ENCODE results near the gene TNFRSF13B.

Gene TNFRSF13B

DNA sequence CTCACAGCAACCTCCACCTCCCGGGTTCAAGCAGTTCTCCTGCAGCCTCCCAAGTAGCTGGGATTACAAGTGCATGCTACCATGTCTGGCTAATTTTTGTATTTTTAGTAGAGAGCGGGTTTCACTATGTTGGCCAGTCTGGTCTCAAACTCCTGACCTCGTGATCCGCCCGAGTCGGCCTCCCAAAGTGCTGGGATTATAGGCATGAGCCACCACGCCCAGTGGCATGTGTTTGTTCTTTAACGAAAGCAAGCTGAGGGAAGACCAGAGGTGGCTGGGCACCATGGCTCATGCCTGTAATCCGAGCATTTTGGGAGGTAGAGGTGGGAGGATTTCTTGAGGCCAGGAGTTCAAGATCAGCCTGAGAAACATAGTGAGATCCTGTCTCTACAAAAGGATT lies 18.1 kb downstream of the TNFRSF13B start:
- no peak for DNase-seq

DNA sequence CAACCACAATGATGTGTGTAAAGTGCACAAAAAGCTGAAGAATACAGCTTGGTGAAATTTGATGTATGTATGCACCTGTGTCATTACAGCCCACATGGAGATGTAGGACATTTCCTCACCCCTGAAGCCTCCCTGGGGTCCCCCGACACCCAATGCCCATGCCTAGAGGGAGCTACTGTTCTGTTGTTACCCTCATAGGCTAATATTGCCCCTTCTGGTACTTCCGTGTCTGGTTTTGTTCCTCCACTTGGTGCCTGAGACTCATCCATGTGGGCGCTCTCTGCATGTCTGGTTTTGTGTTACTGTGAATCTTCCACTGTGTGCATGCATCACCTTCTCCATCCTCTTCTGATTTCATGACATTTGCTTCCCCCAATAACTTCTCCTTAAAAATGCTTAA lies 18.6 kb downstream of the TNFRSF13B start:
- DNase-seq: no peak

DNA sequence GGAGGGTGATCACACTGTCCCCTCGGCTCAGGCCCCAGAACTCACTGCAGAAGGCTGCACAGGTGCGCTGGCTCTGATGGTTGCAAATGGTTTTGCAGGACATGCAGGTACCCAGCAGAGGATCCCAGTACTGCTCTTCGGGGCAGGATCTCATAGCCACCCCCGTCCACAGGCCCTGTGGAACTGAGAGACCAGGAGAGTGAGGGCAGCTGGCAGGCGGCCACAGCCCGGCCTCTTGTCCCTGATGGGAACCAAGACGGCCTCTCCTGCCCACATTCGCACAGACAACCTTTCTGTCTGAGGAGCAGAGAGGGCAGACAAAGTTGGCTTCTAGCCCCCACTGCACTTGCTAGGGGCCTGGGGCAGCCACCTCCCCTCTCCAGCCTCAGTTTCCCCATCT lies 19.5 kb downstream of the TNFRSF13B start:
- DNase-seq: no peak

DNA sequence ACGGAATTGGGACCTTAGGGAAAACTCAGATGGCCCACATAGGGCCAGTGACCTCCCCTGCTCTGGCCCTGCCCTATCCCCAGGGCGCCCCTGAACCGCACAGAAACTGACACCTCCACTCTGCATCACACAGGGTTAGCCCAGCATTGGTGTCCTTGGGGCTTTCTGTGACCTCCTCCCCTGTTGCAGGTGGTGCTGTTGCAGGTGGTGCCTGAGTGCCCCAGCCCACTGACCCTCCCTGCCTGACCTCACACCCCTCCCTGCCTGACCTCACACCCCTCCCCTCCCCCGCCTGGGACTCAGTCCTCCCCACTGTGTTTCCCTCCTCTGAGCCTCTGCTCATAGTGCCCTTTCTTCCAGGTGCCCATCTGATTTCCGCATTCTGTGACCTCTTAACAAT lies 21.4 kb downstream of the TNFRSF13B start:
- DNase-seq: no peak

DNA sequence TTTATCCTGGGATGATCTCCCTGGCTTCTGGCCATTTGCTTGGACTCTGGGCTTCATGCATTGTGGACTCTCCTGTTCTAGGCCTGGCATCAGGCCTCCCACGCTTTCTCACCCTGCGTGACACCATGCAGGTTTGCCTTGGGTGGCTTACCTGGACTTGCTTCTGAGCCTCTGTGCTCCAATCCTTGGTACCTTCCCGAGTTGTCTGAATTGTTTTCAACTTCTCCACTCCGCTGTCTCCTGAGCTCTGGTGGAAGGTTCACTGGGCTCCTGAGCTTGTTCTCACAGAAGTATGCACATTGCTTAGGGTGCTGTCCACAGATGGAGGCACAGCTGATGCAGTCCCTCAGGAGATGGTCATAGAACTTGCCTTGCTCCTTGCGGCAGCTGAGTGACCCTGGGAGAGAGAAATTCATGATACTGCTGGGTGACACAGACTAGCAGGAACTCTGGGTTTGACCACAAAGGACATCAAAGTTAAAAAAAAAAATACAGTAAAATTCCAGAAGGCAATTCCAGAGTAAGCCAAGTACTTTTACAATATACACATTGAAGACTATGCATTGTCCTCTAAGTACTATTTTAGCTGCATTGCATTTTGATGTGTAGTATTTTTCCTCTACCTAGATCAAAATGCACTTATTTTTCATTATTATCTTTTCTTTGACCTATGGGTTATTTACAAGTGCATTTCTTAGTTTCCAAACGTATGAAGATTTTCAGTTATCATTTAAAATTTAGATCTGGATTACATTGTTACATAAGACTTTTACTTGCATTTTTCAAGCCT lies 23.1 kb downstream of the TNFRSF13B start:
- DNase-seq: no peak

DNA sequence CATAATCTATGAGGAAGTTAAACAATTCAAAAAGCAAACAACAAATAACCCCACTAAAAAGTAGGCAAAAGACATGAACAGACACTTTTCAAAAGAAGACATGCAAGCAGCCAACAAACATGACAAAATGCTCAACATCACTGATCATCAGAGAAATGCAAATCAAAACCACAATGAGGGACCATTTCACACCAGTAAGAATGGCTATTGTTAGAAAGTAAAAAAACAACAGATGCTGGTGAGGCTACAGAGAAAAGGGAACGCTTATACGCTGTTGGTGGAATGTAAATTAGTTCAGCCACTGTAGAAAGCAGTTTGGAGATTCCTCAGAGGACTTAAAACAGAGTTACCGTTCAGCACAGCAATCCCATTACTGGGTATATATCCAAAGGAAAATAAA lies 24.4 kb downstream of the TNFRSF13B start:
- peak; percentile 72 for DNase-seq

DNA sequence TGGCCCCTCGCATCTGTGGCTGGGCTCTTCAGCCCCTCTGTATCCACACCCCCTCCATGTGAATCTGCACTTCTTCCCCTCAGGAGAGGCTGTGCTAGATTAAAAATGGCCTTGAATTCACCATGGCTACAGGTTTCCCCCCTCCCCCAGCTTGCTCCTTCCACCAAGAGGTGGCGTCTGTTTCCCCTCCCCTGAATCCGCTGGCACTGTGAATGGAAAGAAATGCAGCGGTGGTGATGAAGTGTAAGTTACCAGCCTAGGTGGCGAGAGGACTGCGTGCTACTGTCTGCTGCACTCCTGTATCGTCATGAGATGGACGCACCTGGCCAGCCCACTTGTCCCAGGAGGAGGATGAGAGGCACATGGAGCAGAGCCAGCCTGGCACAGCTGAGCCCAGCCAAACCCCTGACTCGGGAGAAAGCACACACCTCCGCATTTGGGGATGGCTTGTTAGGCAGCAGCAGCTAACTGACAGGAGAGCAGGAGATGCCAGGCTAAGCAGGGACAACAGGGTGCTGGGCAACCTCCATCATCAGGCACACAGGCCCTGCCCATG lies 26.2 kb downstream of the TNFRSF13B start:
- DNase-seq: no peak

DNA sequence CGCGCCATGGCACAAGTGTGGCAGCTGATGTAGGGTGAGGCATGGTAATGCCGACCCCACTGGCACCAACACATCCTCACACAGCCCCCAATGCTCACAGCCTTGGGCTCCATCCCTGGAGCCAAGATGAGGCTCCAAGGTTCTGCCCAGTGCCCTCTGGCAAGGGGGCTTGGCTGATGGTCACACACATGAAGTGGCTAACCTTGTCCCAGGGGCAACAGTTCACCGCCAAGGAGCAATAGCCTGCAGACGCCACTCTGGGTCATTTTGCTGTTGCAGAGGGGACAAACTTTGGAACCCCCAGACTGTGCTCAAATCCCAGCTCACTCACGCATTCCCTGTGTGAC lies 26.8 kb downstream of the TNFRSF13B start:
- DNase-seq: no peak

DNA sequence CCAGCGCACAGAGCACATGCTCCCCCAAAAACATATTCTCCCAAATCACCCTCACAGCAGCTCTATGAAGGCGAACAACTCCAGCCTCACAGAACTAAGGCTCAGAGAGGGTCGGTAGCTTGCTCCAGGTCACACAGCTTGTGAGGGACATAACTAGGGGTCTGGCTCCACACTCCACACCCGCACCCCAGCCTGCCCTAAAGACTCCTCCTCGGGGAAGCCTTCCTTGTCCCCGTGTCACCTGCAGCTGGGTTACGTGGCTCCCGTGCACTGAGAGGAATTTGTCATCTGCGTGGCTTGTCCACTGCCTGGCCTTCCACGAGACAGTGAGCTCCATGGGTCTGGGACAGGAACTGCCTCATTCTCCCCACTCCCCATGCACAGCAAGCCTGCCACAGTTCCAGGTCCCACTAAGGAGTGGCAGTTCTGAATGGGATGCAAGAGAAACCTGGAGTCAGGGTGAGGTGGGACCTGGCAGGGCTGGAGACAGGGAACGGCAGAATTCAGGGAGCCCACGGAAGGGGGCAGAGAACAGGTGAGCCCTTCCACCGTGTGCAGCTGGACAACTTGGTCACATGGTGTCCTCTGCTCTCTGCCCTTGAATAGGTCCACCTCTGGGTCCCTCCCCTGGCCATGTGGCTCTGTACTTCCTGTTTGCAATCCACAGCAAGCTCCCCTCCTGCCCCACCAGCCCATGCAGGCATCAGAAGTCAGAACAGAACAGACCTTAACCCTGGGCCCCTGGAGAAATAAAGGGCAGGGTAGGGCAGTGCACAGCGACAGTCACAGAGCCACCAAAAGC lies 27.4 kb downstream of the TNFRSF13B start:
- DNase-seq: no peak

DNA sequence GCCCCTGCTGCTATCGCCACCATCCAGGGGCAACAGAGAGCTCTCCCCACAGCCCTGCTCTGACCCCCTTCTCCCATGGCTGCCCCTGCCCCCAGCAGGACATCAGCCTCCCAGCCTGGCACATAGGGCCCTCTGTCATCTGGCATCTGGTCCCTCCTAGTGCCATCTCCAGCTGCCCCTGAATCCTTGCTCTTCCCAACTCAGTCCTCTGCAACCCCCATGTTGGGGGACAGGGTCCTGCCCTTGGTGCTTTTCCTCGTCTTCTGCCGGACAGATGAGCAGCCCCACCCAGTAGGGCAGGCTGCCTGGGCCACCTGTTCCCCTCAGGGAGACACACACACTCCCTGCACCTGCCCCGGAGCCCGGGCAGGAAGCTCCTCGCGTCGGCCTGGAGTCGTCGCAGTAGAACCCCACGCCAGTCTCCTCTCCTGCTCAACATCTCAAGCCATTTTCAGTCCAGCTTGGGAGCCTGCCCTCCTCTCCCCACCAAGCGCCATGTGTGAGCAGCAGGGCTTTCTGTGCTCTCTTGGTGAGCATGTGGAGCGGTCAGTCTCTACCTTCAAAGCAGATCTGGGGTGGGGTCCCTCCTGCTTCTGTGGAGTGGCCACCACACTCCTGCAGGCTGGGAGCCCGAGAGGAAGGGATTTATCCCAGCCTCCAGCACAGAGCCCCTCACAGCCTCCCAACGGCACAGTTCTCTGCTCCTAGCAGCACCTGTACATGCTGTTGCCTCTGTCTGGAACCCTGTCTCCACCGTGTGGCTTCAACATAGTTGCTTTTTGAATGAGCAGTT lies 28.2 kb downstream of the TNFRSF13B start:
- DNase-seq: no peak

DNA sequence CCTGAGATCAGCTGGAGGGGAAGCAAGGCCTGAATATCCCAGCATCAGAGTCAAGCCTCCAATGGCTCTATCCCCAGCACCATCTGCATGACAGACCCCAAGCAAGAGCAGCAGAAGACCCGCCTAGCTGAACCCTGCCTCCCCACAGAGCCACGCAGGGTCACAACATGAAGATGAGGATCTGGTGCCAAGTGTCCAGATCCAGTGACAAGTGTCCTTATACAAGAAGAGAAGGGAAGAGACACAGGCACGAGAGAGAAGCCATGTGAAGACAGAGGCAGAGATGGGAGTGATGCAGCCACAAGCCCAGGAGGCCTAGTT lies 28.9 kb downstream of the TNFRSF13B start:
- no peak for DNase-seq

DNA sequence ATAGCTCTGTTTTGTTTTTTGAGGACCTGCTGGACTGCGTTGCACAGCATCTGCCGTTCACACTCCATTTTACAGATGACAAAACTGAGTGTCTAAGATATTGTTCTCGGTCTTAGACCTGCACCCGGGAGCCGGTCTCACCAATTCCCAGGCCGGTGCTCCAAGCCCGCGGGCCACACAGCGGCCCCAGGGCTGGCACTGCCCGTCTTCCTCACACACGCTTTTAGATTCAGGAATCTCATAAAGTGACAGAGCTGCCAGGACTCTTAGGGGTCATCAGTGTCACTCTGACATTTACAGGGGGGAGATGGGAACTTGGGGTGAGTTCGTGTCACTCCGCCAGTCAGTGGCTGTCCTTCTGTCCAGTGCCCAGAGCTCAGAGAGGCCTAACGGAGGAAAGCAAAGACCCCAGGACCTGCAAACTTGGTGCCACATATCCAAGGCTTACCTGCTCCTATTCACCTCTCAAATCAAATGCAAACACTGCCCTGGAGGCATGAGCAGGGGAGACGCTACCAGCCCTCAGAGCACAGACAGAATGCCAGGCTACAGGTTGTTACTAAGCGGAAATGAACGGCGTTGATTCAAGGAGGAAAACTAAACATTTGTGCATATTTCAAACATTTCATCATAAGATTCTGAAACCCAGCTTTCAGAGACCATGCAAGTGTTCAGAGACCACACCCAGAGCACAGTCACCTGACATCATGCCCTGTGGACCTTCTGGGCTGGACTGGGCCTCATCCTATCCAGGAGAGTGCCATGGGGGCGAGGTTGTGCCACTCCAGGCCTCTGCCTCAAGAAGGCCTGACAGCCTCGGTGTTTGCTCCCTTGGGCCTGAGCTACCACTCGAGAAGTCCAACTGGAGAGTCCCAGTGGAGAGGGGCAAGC lies 29.5 kb downstream of the TNFRSF13B start:
- no peak for DNase-seq

DNA sequence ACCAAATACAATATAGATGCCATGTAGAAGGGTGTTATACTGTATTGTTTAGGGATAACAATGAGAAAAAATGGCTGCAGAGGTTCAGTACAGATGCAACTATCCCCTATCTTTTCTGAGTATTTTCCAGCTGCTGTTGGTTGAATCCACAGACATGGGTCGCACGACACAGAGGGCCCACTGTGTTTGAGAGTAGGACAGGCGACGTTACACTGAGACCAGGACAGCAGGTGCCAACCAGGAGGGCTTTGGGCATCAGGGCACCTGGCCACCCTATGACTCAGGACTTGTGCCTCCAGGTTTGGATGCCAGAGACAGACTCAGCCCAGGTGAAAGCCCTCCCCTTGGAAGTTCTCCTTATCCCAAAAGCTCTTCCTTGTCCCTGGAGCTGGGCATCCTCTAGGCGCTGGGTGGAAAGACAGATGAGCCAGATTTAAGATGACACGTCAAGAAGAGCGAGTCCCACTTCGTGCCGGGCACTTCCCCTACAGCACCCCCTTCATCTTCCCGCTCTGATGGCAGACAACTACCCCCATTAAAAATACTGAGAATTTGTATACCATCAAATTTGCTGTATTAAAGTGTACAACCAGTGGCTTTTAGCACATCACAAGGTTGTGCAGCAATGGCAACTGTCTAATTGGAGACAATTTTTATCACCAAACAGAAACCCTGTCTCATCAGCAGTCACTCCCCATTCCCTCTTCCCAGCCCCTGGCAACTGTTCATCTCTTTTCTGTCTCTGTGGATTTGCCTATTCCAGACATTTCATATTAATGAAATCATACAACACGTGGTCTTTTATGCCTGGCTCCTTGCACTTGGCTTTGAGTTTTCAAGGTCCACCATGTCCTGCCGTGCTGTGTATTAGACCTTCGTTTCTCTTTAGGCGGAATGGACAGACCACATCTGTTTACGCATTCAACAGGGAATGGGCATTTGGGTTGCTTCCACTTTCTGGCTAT lies 30.6 kb downstream of the TNFRSF13B start:
- no peak for DNase-seq

DNA sequence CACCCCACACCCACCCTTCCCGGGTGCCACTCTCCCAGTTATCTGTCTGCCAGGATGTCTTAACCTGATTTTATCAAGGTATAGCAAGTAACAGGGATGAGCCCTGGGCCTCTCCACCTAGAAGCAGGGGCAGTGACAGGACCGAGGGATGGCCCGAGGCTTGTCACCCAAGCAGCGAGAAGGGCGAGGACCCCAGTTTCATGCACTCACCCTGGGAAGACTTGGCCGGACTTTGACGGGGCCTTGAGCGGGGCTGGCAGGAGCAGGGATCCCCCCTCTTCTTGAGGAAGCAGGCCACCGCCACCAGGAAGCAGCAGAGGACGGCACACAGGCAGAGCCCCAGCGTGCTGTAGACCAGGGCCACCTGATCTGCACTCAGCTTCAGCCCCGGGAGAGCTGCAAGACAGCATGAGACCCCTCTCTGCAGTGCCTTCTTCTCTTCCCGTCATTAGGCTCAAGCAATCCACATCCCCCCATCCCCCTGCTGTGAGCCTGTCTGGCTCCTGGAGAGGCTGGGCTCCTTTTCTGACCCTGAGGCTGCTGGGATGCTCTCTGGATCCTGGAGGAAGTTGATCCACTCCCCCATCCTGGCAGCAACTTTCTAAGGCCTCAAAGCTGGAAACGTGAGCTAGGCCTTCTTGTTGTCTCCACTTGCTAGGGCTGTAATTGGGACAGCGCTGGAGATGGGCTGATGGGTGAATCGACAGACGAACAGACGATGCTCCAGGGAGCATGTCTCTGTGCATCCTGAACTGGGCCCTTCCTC lies 31.6 kb downstream of the TNFRSF13B start:
- no peak for DNase-seq

DNA sequence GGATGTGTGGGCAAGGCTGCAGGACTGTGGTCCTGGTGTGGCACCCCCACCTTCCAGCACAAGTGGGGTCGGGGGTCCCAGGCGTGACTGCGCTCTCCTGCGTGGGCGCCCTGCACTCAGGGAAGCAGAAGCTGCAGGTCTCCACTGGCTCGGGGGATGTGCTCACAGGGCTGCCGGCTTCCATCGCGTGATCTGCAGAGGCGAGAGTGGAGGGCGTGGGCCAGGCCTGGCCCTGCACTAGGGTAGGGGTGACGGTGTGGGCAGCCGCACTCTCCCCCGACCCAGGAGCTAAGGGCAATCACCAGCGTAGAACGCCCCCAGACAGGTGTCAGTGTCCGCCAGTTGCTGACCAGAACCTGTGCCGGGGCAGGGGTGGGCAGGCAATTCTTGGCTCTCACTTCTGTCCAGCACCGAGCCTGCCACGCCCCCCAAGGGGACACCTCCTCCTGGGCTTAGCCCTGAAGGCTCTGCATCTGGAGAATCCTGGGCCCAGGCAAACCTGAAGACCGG lies 32.3 kb downstream of the TNFRSF13B start:
- DNase-seq: no peak

DNA sequence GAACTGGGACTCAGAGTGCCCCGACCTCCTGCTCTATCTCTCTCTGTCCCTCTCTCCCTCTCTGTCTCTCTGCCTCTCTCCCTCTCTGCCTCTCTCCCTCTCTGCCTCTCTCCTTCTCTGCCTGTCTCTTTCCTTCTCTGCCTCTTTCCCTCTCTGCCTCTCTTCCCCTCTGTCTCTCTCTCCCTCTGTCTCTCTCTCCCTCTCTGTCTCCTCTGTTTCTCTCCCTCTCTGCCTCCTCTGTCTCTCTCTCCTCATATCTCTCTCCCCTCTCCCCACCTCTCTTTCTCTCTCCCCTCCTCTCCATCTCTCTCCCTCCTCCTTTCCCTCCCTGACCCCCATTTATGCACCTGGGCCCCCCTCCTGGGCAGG lies 32.7 kb downstream of the TNFRSF13B start:
- DNase-seq: no peak

DNA sequence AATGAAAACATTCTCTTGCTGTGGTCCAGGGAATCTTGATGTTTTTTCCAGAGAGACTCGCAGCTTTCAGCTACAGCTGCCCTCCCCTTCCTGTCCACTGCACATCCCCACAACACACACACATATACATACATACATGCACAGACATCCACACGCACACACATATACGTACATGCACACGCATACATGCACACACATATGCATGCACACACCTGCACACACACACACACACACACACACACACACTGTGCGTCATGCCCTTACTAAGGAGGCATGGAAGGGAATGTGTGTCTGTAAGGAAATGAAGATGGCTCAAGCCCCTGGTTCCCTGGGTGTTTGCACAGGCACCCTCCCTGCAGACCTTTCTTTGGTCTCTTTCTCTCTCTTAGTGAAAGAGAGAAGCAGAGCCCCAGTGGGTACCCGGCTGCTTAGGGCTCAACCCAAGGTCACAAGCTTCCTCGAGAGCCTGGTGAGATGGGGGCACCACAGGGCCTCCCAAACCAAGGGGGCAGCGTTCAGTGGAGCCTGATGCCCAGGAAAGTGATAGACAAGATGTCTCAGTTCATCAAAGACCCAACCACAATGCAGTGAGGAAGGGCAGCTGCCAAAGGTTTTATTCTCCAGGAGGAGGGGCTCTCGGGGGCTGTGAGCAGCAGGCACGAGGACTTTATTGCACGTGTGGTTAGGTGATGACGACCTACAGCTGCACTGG lies 33.3 kb downstream of the TNFRSF13B start:
- DNase-seq: no peak

DNA sequence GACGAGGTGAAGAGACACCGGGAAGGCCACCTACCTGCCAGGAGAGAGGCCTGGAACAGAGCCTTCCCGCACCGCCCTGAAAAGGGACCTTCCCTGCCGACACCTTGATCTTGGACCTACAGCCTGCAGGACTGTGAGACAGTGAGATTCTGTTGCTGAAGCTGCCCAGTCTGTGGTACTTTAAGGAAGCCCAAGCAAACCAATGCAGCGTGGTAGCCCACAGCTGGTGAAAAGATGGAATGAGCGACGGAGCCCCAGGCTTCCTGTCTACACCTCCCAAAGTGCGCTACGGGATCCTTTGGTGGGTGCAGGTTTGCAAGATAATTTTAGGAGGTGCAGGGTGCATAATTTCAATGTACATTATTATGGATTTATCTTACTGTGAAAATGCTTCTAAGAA lies 33.9 kb downstream of the TNFRSF13B start:
- DNase-seq: no peak

DNA sequence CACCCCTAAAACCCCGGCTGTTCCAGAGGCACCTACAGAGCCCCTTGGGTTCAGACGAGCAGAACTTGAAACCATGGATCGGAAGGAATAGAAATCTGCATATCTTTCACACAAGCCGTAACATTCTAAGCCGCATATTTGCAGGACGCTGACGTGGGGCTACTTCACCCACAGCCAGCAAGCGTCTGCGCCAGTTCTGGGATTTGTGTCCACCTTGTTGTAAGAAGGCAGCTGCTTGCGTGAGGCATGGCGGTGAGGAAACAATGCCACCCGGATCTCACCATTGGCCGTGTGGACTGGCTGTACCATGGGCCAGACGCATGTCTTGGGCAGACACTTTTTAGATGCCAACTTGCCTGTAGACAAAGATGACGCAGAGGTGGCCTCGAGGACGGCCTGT lies 34.5 kb downstream of the TNFRSF13B start:
- DNase-seq: no peak
